Amniotic stem cell (primary cell): ENCODE results near the gene TCN2.
"Not testable (repeated sequence)": the region's sequence is repeated elsewhere in the genome, so short reads cannot be mapped to it uniquely, and the experiment has no call there.

Experiments used
- DNase-seq: peaks from one replicate; lab custom pipeline; 2025; lab: John Stamatoyannopoulos, UW

The TCN2 gene

GRCh38 chr22:30606455-30607299 lies at the start of gene TCN2:
TCN2 (plus strand) TSS chr22:30607174; CDS start chr22:30607332, 158 bp downstream.
- no peak for DNase-seq

- no peak for DNase-seq
Measured at GRCh38 chr22:30557243-30557642, 49.7 kb upstream of the TCN2 start.

- no peak for DNase-seq
Measured at GRCh38 chr22:30559889-30560288, 47.1 kb upstream of the TCN2 start.

- not testable (repeated sequence) for DNase-seq
Measured at GRCh38 chr22:30560643-30561202, 46.3 kb upstream of the TCN2 start.

- no peak for DNase-seq
Measured at GRCh38 chr22:30561402-30562189, 45.4 kb upstream of the TCN2 start.

- no peak for DNase-seq
Measured at GRCh38 chr22:30562366-30562765, 44.6 kb upstream of the TCN2 start.

GRCh38 chr22:30564045-30564760 lies 42.8 kb upstream of the TCN2 start:
- DNase-seq = no peak

GRCh38 chr22:30564761-30565119 lies 42.2 kb upstream of the TCN2 start:
- DNase-seq = no peak

- no peak for DNase-seq
Measured at GRCh38 chr22:30565341-30565740, 41.6 kb upstream of the TCN2 start.

GRCh38 chr22:30566125-30566524 lies 40.8 kb upstream of the TCN2 start:
- DNase-seq = no peak

- DNase-seq = not testable (repeated sequence)
Measured at GRCh38 chr22:30567277-30567676, 39.7 kb upstream of the TCN2 start.

GRCh38 chr22:30568137-30568805 lies 38.7 kb upstream of the TCN2 start:
- DNase-seq = no peak

GRCh38 chr22:30569674-30570202 lies 37.2 kb upstream of the TCN2 start:
- DNase-seq = no peak

GRCh38 chr22:30572210-30572609 lies 34.8 kb upstream of the TCN2 start:
- DNase-seq = no peak

- DNase-seq = no peak
Measured at GRCh38 chr22:30572840-30573593, 34.0 kb upstream of the TCN2 start.

- DNase-seq = no peak
Measured at GRCh38 chr22:30573594-30574094, 33.3 kb upstream of the TCN2 start.

GRCh38 chr22:30574095-30574981 lies 32.6 kb upstream of the TCN2 start, which contains the start of gene GAL3ST1:
GAL3ST1 (minus strand) TSS chr22:30574665; CDS start chr22:30557392, 17,273 bp downstream.
- no peak for DNase-seq

GRCh38 chr22:30574997-30575671 lies 31.8 kb upstream of the TCN2 start:
- DNase-seq = no peak

GRCh38 chr22:30575859-30576258 lies 31.1 kb upstream of the TCN2 start:
- no peak for DNase-seq
